NCI-H187 (cell line): ENCODE results near the gene GRIN2A.

Experiments used
- DNase-seq, 2 experiments: peaks; one replicate each; lab custom pipeline; 2025; lab: John Stamatoyannopoulos, UW

Gene GRIN2A

DNA sequence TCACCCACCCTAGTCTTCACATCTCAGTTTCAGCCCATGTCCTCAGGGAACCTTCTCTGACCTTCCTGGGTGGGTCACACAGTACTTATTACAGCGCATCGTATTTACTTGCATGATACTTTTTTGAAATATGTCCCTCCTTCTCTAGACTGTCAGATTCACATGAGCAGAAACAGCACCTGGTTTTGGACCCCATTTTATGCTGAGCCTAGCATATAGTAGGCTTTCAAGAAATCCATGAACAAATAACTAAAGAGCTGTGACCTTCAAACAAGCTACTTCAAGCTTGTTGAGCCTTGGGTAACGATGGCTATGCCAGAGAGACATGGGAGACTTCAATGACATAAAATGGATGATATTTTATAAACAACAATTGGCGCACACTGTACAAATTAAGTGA lies 150.3 kb downstream of the GRIN2A start:
- DNase-seq = no peak

DNA sequence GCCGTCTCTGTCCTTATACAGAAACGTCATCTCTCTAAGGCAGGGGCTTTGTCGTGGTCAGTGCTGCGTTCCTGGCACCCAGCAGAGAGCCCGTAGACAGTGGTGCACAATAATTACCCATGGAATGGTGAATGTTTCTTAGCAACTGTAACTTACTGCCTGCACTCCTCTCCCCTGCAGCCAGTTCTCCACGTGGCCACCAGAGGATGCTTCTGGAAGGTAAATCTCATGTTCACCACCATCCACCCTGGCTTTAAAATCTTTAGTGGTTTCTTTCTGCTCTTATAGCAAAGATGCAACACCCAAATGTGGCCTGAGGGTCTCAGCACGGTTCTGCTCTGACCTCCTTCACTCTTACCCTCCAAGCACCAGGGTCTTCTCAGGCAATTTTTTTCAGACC lies 150.8 kb downstream of the GRIN2A start:
- DNase-seq = no peak

DNA sequence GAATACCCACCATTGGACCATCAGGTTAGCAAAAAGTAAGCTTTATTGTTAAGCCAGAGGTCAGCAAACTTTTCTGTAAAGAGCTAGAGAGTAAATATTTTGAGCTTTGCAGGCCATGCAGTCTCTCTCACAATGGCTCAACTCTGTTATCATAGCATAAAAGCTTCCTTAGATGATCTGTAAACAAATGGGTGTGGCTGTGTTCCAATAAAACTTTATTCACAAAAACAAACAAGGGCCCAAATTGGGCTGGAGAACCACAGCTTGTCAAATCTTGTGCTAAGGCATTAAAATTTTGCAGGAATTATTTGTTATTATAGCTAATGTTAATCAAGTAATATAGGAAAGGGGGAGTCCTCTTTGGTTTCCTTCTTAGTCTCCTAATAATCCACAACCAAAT lies 153.6 kb downstream of the GRIN2A start:
- DNase-seq = no peak

DNA sequence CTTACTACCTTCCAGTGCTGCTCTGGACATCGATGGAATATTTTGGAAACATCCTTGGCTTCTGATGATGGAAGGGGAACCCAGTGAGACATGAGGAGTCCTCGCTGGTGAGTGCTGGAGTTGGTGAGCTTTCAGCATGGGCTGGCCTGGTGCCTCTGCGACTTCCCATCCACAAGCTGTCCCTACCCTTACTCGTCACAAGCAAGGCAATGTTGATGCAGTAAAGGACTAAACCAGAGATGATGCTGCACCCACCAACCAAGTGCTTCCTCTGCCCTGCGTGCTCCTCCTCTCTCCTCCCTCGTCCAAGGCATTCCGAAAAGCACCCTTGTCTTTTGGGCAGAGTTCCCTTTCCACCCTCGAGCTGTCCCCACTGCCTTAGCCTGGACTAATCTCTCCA lies 154.7 kb downstream of the GRIN2A start:
- no peak for DNase-seq

DNA sequence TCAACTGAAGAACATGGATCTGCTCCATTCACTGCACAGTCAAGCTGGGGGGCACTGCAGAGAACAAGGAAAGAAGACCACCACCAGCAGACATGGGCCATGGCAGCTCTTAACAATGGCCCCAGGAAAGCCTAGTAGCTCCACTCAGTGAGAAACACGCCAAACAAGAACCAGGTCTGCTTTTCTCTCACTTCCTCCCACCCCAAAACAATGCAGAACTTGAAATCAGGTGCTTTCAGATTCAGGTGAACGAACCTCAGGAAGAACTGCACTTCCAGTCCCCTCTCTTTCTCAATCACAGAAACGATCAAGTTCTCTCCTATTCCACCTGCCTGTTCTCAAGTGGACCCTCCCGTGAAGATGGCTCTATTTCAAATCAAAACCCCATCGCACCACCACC lies 155.6 kb downstream of the GRIN2A start:
- no peak for DNase-seq

DNA sequence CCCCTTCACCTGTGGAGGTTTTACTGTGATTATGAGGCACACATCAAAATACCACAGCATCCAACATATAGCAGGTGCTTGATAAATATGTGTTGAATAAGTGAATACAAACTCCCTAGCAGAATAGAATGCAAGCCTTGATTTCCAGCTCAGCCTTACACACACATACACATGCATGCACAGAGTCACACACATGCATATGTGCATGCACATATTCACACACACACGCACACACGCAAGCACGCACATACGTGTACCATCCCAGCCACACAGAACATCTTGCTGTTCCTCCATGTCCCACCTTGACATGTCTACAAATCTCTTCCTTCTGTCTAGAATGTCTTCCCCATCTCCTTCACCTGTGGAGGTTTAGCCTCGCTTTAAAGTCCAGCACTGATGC lies 160.1 kb downstream of the GRIN2A start:
- no peak for DNase-seq

DNA sequence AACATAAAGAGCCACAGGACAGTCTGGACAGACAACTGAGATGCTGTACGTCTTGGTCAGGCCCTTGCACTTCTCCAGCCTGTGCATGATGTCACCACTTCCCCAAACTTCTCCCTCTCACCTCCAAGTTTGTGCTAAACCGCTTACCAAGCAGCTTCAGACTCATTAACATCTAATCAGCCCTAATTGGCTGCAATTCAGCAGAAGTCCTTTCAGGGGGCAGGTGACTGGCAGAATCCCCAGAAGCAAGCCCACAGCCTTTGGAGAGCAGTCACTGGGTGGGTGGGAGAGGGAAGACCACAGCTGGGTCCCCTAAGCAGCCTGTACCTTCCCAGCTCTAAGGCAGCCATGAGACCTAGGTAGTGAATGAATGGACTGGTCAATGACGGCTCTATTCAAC lies 161.4 kb downstream of the GRIN2A start:
- no peak for DNase-seq

DNA sequence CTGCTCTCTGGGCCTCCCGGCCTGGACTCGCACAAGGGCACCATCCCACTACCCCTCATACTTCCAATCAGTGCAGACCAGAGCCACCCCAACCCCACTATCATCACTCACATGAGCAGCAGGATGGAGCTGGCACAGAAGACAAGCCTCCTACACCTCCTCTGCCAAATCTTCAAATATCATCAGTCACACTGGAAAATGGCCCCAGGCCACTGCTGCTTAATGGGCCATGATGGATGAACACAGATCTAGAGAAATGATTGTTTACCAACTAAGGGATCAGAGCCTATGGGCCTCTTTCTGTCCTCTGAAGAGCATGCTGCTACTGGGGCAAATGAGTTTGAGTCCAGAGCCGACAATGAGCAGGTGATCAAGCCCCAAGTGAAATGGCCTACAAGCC lies 165.5 kb downstream of the GRIN2A start:
- DNase-seq = no peak

DNA sequence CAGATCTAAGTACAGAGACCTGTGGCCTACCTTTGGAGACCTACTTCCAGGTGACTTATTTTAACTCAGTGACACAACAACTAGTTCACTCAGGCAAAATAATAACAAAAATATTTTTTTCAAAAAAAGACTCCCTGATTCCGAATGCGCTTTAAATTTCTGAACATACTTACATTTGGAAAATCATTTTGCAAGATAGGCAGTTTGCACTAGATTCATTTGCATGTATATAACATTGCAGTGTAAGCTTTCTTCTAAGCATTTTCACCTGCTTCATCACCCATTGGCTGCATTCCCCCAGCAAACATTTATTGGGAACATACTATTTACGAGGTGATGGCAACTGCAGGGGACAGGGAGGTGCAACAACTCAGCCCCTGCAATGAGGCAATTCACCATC lies 166.8 kb downstream of the GRIN2A start:
- no peak for DNase-seq

DNA sequence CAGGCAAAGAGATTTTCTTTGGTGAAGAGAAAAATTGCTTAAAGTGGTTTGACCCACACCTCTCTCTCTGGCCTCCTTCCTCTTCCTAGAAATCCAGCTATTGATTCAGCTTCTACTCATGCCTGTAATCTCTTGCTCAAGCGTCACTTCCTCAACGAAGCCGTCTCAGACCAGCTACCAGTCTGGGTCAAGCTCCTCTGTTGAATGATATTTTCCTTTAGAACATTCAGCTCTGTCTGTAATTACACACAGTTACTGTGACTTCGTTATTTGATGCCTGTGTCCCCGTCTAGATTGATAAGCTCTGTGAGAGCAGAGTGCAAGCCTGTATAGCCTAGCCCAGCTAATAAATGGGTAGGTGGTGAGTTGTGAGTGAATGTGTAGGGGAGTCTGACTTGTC lies 168.5 kb downstream of the GRIN2A start:
- no peak for DNase-seq

DNA sequence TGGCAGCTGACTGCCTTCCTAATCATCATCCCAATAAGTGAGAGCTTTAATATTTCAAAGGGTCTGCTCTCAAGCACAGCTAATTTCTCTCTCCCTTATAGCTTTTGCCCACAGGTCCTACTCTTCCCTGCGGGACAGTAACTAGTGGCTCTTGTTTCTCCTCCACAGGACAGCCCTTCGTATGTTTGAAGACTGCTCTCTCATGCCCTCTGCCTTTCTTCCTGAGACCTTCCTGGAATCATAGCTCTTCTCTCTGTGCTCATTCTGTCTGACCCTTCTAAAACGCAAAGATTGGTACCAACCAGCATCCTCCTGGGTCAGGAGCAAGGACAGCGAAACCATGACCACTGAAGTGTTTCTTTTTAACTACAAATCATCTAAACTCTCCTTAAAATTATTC lies 168.9 kb downstream of the GRIN2A start:
- no peak for DNase-seq

DNA sequence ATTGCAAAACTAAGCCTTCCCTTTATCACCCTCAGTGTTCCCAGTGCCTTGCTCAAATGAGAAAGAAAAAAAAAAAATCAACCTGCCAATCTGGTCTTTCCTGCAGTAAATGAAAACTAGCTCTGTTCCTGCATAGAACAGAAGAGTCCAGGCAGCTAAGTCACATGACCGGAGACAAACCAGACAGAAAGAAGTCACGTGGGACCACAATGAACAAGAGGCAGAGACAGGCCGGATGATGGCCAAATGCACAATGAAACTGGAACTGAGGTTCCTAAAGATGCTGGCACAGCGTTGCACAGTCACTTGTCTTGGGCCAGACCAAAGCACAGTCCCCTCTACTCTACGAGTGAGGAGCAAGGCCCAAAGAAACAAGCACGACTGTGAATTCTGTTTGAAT lies 172.5 kb downstream of the GRIN2A start:
- no peak for DNase-seq

DNA sequence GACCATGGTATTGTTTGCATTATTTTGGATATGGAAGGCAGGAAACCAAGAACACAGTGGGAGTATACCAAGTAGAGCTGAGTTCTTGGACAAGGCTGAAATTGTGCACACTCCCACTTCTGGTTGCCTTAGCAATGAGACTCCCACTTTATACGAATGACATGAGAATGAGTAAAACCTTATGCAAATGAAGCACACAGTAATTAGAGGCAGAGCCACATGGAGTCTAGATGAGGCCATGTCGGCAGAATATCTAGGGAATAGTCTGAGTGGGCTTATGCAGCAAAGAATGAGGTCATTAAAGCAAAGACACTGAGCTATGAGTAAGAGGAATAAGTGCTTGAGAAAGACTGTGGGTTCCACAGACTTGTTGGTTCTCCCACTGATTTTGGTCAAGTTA lies 178.7 kb downstream of the GRIN2A start:
- DNase-seq = no peak

DNA sequence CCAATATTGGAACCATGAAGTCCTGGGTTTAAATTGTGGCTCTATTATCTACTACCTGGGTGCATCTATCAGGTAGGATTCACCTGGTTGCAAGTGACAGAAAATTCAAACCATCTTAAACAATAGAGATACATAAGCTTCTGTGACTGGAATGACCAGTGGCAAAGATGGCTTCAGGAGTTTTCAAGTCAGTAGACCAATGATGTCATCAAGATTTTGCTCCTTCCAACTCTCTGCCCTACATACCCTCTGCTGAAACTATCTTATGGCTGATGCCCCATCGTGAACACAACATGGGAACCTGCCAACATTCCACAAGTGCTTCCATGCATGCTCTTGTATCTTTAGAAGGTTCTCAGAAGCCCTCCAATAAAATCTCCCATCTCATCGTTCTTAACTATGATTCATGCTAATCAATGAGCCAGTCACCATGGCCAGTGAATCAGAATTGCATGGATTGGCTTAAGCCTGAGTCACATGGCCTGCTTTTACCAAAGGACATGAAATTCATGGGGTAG lies 180.9 kb downstream of the GRIN2A start:
- no peak for DNase-seq

DNA sequence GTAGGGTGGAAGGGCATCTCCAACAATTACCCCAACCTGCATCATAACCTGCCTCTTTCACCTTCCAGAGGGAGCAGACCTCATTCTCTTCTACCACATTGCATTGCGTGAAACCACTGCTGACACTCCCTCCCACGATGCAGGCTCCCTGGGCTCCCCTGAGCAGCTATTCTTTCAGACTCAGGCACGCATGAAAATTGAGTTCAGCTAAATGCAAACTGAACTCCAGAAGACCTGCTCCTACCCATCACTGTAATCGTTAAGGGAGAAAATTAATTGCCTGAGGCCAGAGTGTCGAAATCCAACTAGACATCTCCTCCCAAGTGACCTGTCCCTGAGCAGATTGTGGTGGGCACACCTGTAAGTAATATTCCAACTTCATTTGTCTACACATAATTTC lies 186.0 kb downstream of the GRIN2A start:
- no peak for DNase-seq

DNA sequence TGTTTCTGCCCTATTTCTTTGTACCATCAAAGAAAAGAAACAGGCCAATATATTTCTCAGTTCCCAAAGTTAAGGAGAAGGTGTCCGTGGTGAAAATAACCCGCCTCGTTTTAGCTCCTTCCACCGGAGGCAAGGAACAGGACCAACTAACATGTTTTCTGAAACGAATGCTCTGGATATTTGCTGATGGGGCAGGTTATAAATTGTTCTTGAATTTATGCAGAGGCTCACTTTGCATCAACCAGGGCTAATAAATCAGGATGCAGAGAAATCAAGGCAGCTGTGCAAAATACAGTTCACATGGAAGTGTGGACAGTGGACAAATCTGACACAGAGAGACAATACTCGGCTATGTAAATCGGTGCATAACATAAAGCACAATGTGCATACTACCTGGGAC lies 189.8 kb downstream of the GRIN2A start:
- DNase-seq = no peak

DNA sequence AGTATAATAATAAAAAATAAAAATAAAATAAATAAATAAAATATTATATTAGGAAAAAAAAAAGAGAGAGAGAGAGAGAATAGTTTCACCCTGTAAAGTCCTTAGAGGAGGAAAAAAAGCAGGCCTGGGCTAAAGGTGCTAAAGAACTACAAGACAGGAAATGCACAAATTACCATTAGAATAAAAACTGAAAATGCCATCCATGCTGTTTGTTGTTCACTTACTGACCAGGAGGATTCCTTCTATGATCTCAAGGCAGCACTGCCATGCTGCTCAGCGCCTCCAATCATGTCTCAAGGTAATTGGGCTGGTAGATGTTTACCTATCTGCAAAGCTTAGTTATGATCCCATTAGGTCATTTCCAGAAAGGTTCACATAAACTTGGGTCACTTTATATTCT lies 201.2 kb downstream of the GRIN2A start:
- no peak for DNase-seq

DNA sequence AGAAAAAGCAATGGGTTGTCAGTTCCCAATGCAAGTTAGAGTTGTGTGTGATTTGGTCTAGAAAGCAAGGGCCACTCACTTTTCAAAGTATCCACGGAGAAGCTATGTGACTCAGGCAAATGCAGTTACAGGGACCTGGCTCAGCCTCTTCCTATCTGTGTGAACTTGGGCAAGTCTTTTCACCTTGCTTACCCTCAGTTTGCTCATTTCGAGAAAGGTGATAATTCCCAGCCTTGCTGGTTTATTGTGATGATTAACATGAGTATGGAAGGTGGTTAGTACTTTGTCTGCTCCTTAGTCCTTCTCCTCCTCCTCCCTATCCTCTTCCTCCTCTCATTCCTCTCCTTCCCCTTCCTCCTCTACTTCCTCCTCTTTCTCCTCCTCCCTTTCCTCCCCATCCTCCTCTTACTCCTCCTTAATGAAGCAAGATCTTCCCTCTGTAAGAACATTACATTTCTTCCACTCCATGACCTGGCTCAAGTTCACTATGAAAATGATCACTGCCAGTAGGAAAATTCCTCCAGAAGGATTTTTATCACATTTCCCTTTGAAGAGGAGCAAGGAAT lies 204.0 kb downstream of the GRIN2A start:
- no peak for DNase-seq

DNA sequence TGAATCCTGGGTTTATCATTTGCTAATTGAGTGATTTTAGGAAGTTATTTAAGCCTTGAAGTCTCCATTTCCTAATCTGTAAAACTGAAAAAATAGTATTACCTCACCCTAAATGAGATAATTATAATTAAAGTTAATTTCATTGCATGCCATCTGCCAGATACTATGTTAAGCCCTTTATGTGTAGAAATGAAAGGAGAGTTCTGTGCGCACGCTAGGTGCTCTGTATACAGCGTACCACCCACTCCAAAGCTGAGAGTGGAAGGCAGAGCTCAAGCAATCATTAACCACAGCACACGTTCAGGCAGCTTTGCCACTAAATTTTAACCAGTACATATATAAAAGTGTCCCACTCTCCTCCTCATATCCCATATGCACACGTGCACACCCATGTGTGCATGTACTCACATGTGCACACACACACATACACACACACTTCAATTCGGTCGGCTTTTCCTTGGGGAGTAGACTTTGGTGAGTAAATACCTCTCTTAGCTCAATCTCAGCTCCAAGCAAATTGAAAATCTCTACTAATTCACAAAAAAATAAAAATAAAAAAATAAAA lies 204.8 kb downstream of the GRIN2A start:
- DNase-seq = no peak

DNA sequence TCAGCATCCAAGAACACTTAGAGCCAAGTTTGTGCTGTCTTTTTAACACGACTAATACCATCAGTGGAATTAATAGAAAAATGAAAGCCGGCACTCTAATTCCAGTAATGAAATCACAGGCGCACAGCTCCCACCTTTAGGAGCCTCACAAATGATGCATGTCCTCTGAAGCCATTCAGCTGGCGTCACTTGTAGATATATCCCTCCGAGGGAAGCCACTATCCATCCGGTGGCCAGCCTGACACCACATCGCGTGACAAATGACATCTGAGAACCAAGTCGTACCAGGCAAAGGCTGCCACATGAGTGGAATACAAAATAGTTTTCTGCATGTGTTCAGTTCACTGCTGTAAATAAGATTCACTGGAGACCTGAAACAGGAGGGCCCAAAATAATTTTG lies 205.6 kb downstream of the GRIN2A start:
- no peak for DNase-seq

DNA sequence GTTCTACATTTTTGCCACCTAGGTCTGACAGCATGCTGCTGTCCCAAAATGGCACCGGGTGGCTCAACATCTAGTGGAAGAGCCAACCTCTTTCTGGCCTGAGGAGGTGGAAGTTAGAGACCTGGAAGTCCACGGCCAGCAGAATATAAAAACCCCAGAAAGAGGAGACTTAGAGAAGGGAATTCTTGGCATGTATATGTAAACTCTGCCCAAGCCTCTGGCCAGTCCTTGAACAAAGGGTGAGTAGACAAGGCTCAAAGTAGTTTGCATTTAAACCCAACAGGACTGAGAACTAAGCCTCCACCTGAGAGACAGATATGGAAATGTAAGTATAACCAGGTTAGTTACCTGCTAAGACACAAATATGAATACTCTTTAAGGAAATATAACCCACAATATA lies 210.3 kb downstream of the GRIN2A start:
- DNase-seq = no peak

DNA sequence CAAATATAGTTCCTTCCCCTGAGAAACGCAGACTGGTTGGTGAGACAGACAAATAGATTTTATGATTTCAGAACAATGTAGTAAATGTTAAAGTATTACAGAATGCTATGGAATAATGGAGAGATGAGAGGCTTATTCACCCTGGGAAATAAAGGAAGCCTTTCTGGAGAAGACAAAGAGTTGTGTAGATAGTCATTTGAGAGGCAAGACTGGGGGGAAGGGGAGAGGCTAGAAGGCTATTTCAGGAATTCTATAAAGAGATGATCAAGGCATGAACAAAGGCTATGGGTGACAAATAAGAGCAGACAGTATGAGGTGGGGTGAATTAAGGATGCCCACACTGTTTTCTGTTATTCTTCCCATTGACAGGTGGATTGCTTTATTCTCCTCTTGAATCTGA lies 211.4 kb downstream of the GRIN2A start:
- no peak for DNase-seq

DNA sequence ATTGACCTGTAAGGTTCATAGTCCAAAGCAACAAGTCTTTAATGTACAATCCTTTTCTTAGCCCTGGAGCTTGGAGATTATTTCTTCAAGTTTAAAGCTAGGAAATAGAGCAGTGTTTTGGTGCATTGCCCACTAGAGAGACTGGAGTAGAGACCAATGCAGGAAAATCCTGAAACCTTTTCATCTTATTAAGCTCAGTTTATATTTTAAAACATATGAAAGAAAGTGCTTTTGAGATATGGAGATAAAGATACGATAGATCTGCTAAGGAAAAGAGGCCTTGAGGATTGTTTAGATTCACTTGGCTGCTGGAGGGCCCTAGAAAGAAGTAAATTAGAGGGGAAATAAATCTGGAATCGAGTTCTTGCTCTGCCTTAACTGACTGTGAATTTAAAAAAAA lies 212.0 kb downstream of the GRIN2A start:
- no peak for DNase-seq

DNA sequence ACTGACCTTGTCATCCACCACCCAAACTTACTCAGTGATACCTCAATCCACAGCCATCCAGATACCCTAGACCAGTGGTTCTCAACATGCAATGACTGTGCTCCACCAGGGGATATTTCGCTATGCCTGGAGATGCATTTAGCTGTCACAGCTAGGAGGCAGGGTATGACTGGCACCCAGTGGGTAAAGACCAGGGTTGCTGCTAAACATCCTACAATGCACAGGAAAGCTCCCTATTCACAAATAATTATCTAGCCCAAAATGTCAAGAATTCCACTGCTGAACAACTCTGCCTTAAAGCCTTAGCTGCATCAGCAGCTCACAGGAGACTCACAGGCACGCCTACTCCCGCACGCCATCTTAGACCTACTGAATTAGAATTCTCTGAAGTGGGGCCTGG lies 212.6 kb downstream of the GRIN2A start:
- DNase-seq = no peak
